Rectal smooth muscle tissue (tissue), 1 donor: ENCODE data around the gene NAA10.

ENCODE experiments used
- H3K27ac ChIP-seq: one replicate; pipeline ENCODE4 v1.7.0; 2013; ENCODE audit warnings: low read depth, low read length, inconsistent platforms
- H3K27me3 ChIP-seq: one replicate; pipeline ENCODE4 v1.7.0; 2013; ENCODE audit warnings: low read length; ENCODE audit not compliant: control insufficient read depth, insufficient read depth
- H3K36me3 ChIP-seq: one replicate; pipeline ENCODE4 v1.7.0; 2013; ENCODE audit warnings: low read length; ENCODE audit not compliant: control insufficient read depth, insufficient read depth
- H3K4me1 ChIP-seq: one replicate; pipeline ENCODE4 v1.7.0; 2013; ENCODE audit warnings: low read length; ENCODE audit not compliant: control insufficient read depth, insufficient read depth
- H3K4me3 ChIP-seq: one replicate; pipeline ENCODE4 v1.7.0; 2013; ENCODE audit warnings: low read length
- H3K9ac ChIP-seq: one replicate; pipeline ENCODE4 v1.7.0; 2013; ENCODE audit warnings: low read length

Gene NAA10

DNA sequence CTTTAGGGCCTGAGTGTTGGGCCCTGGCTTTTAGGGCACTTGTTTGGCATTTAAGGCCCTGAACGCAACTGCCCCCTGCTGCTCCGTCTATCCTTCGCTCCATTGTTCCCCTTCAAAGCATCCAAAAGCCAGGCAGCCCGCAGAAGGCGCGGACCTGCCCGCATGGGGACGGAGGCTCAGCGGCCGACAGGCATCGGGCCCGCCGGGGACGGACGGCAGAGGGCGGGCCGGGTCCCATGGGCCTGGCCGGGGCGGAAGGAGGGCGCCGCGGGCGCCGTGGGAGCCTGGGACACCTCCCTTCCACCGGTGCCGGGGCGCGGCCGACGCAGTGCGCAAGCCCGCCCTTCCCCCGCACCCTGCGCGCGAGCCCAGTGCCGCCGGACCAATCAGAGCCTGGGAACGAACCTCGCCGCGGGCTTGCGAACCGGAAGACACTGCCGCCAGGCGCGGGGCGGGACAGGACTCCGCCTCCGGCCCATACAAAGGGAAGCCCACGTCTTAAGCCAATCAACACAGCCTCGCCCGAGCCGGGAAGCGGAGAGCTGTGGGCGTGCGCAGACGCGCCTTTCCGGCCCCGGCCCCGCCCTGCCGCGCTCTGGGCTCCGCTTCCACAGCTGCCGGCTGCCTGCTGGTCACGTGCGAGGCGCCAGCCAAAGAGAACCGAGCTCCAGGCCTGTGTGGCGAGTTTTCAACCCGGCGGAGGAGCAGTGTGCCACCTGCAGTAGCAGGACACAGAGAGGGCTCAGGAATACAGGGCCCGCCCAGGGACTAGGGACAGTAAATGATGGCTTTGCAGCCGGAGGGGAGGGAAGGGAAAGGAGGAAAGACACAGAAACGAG lies 6.7 kb downstream of the NAA10 start:
- Histone ChIP-seq H3K4me1 (peaks cover 12% of the 10 kb centered on the region), H3K36me3 (peaks cover 6% of the 10 kb centered on the region), H3K9ac (peak overlapping the region; percentile 82), H3K27ac (peak overlapping the region; percentile 87), H3K4me3 (peak overlapping the region; percentile 83), H3K27me3 (peaks cover 3% of the 10 kb centered on the region)

DNA sequence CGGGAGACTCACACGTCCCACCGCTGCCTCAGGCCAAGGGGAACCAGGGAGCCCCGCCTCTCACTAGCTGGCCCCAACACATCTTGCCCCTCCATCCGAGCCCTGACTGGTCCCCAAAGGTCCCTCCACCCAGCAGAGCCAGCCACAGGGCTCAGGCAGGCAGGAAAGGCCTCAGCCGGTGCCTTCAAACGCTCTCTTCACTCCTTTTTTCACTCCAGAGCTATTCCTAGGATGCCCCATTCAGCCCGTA lies 7.2 kb downstream of the NAA10 start:
- peak overlapping the region; percentile 83 for H3K4me3 ChIP-seq
- H3K9ac ChIP-seq, result peak overlapping the region; percentile 82
- peaks cover 12% of the 10 kb centered on the region for H3K4me1 ChIP-seq
- peaks cover 4% of the 10 kb centered on the region for H3K27me3 ChIP-seq
- H3K36me3 ChIP-seq, result peaks cover 6% of the 10 kb centered on the region
- peak overlapping the region; percentile 87 for H3K27ac ChIP-seq

DNA sequence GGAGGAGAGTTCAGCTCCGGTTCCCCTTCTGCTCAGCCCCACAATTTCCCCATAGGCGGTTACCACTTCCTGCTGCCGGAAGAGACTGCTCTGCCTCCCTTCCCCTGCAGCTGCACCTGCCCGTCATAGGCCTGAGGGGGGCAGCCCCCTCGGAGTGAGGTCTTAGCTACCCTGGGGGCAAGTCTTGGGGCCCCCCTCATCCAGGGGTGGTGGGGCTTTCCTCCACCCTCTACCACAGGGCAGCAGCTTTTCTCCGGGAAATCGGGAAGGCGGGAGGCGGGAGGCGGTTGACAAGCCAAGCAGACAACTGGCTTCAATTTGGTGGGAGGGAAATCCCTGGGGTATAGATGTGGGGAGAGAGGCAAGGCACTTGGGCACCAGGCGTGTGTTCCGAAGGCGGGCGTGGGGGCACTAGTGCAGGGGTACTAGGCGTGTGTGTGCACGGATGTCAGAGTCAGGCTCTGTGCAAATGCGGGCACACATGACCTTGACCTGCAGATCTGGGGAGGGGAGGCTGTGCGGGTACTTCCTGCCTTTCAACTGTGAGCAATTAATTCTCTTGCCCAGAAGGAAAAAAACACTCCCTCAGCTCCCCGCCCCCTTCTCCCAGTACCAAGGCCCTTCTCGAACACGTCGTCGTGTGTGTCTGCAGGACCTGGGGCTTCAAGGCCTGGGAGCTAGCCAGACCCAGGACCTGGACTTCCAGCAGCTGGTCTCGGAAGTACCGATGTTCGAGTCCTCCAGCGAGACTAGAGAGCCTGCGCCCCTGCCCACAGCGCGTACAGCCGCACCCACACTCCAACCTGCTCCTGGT lies 7.8 kb downstream of the NAA10 start:
- H3K4me3 ChIP-seq, result peak overlapping the region; percentile 83
- H3K36me3 ChIP-seq, result peaks cover 6% of the 10 kb centered on the region
- H3K9ac ChIP-seq, result peak overlapping the region; percentile 82
- peaks cover 4% of the 10 kb centered on the region for H3K27me3 ChIP-seq
- peak overlapping the region; percentile 87 for H3K27ac ChIP-seq
- H3K4me1 ChIP-seq, result peaks cover 12% of the 10 kb centered on the region

DNA sequence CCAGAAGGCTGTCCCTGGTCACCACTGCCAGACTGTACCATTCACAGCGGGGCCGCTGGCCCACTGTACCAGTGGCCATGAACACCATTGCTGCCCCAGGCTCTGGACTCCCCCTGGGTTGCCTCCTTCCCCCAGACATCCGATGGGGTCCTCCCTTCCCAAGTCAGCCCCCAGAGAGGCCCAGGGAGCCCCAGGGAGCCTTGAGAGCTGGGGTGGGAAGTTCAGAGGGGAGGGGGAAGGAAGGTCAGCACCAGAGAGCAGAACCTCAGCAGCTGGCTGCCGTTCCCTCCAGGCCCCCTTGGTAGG lies 8.3 kb downstream of the NAA10 start:
- peaks cover 12% of the 10 kb centered on the region for H3K4me1 ChIP-seq
- H3K27me3 ChIP-seq, result peaks cover 4% of the 10 kb centered on the region
- H3K27ac ChIP-seq, result peak overlapping the region; percentile 87
- H3K36me3 ChIP-seq, result peaks cover 6% of the 10 kb centered on the region
- H3K9ac ChIP-seq, result no peak overlapping the region
- H3K4me3 ChIP-seq, result peak overlapping the region; percentile 83

DNA sequence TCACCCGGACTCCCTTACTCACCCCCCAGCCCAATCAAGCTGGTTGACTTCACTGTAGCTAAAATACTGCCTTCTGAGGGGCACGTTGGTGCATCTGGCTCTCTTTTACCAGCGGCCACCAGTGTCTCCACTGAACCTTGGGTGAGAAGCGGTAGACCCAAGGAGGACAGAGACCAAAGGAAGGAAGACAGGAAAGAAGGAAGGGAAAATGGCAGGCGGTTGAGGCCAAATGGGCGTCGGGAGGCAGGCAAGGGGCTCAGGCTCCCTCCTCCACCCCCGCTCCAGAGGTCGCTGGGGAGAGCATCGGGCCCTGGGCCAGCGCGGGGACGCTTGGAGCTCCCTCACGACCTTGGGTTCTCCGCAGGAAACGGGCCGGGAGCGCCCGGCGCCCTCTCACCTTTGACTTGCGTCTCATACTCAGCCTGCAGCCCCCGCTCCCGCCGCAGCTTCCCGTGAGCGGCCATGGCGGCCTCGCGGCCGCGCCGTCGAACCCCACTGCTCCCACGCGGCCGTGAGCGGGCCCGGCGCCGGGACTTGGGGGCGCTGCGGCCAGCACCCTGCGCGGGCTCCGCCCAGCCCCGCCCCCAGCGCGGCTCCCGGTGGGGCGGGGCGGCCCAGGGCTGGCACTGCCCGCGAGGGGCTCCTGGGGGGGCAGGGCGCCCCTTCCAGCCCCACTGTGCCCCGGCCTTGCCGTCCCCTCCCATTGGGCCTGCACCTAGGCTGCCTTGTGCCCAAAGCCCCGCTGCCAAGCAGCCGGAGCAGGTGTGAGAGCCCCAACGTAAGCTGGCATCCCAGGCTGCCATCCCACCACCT lies 8.9 kb downstream of the NAA10 start, which contains the start of gene ARHGAP4:
ARHGAP4 (minus strand) TSS at position 526 of the 813 bp plus-strand sequence; CDS start at position 464, 62 bp downstream.
- Histone ChIP-seq H3K36me3 (peaks cover under 1% of the 10 kb centered on the region), H3K4me1 (peaks cover 16% of the 10 kb centered on the region), H3K27ac (peak within 1 kb of the TSS; percentile 87), H3K27me3 (peaks cover 6% of the 10 kb centered on the region), H3K4me3 (peak within 1 kb of the TSS; percentile 83), H3K9ac (no peak within 1 kb of the TSS)

DNA sequence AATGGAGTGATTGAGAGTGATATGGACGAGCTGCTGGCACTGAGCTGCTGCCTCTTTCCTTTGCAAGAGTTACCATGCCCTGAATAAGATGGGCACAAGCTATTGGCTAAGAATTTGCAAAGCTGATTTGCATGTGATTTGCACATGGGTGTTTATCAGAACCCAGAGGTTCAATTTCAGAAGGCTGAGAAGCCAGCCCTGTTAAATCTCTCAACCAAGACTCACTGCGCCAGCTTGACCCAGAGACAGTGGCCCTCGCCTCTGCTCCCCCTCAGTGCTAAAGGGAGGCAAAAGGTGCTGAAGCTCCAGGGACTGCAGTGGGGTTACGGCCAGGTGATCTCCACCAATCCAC lies 9.5 kb downstream of the NAA10 start:
- no peak overlapping the region for H3K27ac ChIP-seq
- H3K9ac ChIP-seq, result no peak overlapping the region
- peaks cover 7% of the 10 kb centered on the region for H3K27me3 ChIP-seq
- H3K36me3 ChIP-seq, result no peaks in the 10 kb centered on the region
- peaks cover 16% of the 10 kb centered on the region for H3K4me1 ChIP-seq
- H3K4me3 ChIP-seq, result peak overlapping the region; percentile 40

DNA sequence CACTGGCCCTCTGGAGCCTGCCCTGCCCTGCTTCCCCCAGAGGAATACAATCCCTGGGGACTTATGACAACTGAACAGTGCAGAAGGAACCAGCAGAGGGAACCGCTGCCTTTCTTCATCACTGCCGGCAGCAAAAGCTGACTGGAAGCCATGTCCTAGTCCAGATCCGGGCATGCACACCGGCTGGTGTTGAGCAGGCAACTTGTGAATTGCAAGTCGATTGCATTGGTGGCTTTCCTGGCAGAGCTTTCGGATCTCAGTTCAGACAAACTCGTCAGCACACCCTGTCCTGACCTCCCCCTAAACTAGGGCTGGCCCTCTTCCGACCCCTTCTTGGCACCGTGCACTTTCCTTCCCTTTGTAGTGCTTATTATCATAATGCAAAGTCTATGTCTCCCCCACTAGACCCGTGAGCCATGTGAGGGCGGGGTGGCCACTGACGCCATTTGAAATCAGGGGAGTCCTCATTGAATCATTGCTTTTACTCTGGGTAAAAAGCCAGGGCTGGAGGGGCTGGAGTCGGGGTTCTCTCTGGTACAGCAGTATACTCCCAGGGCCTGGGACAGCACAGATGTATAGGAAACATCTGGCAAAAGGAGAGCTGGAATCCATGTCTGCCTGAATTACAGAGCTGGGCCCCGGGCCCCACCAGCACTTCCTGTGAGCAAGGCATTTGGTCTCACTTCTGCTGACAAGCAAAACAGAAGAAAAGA lies 10.5 kb downstream of the NAA10 start:
- H3K36me3 ChIP-seq, result no peaks in the 10 kb centered on the region
- H3K27me3 ChIP-seq, result peaks cover 7% of the 10 kb centered on the region
- peaks cover 16% of the 10 kb centered on the region for H3K4me1 ChIP-seq
- H3K9ac ChIP-seq, result no peak overlapping the region
- peak overlapping the region; percentile 25 for H3K4me3 ChIP-seq
- H3K27ac ChIP-seq, result no peak overlapping the region

DNA sequence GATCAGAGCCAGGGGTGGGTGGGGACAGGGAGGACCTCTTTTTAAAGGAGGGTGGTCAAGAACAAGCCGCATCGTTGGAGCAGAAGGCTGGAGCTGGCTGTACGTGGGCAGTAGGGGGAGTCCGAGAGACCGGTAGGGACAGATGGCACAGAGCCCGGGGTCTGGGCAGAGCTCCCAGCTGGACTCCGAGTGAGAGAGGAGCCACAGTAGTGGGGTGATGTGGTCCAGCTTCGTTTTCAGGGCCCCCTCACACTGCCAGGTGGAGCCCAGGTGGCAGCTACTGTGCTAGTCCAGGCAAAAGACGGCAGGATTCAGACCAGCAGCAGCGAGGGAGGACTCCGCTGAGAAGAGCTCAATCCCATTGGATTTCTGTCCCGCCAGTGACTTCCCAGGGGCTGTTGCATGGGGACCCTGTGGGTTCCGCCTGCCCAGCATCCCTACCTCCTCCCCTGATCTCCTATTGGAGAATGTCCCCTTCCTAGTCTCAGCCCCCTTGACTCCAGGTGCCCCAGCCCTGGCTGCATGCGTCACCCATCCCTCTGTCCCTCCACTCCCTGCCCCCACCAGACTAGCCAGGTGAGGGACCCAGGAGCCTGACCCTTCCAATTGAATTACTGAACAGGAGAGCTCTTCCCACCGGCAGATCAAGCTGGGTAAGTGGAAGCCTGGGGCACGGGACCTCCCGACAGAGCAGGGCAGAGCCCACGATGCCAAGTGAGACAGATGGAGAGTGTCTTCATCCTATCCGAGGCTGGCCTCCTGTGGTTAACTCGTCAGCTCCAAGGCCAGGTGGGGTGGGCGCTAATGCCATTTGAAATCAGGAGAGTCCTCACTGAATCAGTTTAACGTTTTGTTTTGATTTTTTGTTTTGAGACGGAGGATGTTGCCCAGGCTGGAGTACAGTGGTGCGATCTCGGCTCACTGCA lies 11.6 kb downstream of the NAA10 start:
- Histone ChIP-seq H3K4me1 (peaks cover 16% of the 10 kb centered on the region), H3K27ac (no peak overlapping the region), H3K9ac (no peak overlapping the region), H3K36me3 (no peaks in the 10 kb centered on the region), H3K4me3 (no peak overlapping the region), H3K27me3 (peaks cover 14% of the 10 kb centered on the region)

DNA sequence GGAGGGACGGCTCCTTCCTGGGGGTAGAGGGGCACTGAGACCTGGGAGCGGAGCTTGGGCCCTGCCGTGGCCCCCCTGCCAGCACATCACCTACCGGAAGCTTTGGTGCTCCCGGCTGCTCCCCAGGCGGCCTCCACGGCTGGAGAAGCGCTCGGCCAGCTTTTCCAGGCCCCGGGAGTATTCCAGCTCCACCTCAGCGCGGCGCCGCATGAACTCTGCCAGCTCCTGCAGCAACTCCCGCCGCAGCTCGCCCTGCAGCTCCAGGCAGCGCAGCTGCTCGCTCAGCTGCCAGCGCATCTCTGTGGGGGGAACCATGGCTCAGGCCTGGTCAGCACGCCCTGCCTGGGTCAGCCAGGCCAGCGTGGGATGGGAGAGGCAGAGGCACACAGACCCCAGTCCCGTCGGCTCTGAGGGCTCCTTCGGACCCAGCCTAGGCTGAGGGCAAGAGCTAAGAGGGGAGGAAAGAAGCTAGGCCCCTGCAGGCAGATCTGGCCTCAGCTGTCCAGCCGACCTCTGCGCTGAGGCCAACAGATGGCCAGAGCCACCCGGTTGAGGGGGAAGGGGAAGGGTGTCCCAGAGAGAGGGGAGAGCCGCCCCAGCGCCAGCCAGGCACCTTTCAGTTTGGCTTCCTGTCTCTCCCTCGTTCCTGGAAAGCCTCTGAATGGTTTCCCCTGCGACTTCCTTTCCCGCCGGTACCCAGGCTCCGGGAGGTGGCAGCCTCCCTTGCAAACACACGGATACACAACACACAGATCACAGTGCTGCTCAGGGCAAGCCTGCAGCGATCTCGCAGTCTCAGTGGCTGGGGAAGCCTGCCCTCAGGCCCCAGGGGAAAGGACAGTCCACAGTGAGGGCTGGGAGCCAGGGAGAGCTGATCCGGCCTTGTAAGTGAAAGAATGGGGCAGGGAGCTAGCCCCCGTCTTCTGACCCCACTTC lies 13.1 kb downstream of the NAA10 start:
- Histone ChIP-seq H3K36me3 (no peaks in the 10 kb centered on the region), H3K27ac (no peak overlapping the region), H3K9ac (no peak overlapping the region), H3K27me3 (peaks cover 14% of the 10 kb centered on the region), H3K4me3 (no peak overlapping the region), H3K4me1 (peaks cover 6% of the 10 kb centered on the region)

DNA sequence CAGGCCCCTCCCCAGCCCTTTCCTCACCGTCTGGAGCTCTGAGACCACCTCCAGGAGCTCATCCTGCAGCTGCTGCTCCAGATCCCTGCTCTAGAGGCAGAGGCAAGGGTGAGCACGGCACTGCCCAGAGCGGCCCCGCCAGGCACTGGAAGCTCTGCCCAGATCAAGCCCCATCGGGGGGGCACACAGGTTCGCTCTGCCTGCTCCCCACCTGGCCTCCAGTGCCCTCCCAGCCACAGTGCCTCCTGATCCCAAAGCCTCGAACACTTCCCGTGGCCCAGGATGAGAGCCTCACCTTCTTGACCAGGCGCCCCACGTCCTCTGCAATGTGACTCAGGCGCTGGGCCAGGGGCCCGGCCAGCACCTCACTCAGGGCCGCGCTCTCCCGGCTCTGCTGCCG lies 13.8 kb downstream of the NAA10 start:
- peaks cover 4% of the 10 kb centered on the region for H3K4me1 ChIP-seq
- H3K9ac ChIP-seq, result no peak overlapping the region
- H3K4me3 ChIP-seq, result no peak overlapping the region

More for the DNA sequence above, 13.8 kb downstream of the NAA10 start:
- peaks cover 14% of the 10 kb centered on the region for H3K27me3 ChIP-seq
- no peaks in the 10 kb centered on the region for H3K36me3 ChIP-seq
- H3K27ac ChIP-seq, result peak overlapping the region; percentile 40
